Loucy (cell line): ENCODE measurements around the gene SH3BGRL2.

Source experiments
- H2AFZ ChIP-seq: fragments of 200-600 bp; sonication (generic); 2 replicates; pipeline ENCODE4 v1.6.0; 2016; ENCODE audit warnings: antibody characterized with exemption, mild to moderate bottlenecking, low read length, moderate library complexity
- H3F3A ChIP-seq: fragments of 200-600 bp; 2 replicates; pipeline ENCODE4 v1.6.0; 2016; ENCODE audit warnings: antibody characterized with exemption, low read depth, mild to moderate bottlenecking
- H3K27me3 ChIP-seq: fragments of 200-600 bp; sonication (generic); 2 replicates; pipeline ENCODE4 v1.6.1; 2014; ENCODE audit warnings: low read length, mild to moderate bottlenecking; ENCODE audit not compliant: insufficient read depth, poor library complexity, severe bottlenecking
- H3K36me3 ChIP-seq: fragments of 200-600 bp; sonication (generic); 2 replicates; pipeline ENCODE4 v1.6.1; 2016; ENCODE audit warnings: low read length; ENCODE audit not compliant: insufficient read depth
- H3K4me1 ChIP-seq: fragments of 200-600 bp; sonication (generic); 2 replicates; pipeline ENCODE4 v1.5.1; 2014; ENCODE audit warnings: low read length, mild to moderate bottlenecking; ENCODE audit not compliant: insufficient read depth, poor library complexity, severe bottlenecking
- H3K4me2 ChIP-seq: fragments of 200-600 bp; sonication (generic); 2 replicates; pipeline ENCODE4 v1.6.0; 2014; ENCODE audit warnings: antibody characterized with exemption, low read length, low read depth, mild to moderate bottlenecking; ENCODE audit not compliant: poor library complexity, severe bottlenecking
- H3K4me3 ChIP-seq: fragments of 200-600 bp; sonication (generic); 2 replicates; pipeline ENCODE4 v1.5.1; 2014; ENCODE audit warnings: low read length, mild to moderate bottlenecking, mixed read lengths; ENCODE audit not compliant: poor library complexity, severe bottlenecking
- H3K79me2 ChIP-seq: fragments of 200-600 bp; sonication (generic); 2 replicates; pipeline ENCODE4 v1.6.1; 2014; ENCODE audit warnings: low read length; ENCODE audit not compliant: insufficient read depth
- H3K9ac ChIP-seq: fragments of 200-600 bp; sonication (generic); 2 replicates; pipeline ENCODE4 v1.6.0; 2014; ENCODE audit warnings: mild to moderate bottlenecking, low read depth, low read length, moderate library complexity; ENCODE audit not compliant: poor library complexity, severe bottlenecking
- H3K9me2 ChIP-seq: fragments of 200-600 bp; sonication (generic); replicated peaks from 2 replicates; pipeline ENCODE4 v1.6.1; 2016; ENCODE audit warnings: low read depth, low read length, mixed read lengths
- H3K9me3 ChIP-seq: fragments of 200-600 bp; sonication (generic); 2 replicates; pipeline ENCODE4 v1.6.1; 2014; ENCODE audit warnings: mild to moderate bottlenecking, antibody characterized with exemption, low read length, low read depth; ENCODE audit not compliant: insufficient read depth
- H4K20me1 ChIP-seq: fragments of 200-600 bp; sonication (generic); 2 replicates; pipeline ENCODE4 v1.6.0; 2014; ENCODE audit warnings: antibody characterized with exemption, low read length, mild to moderate bottlenecking; ENCODE audit not compliant: insufficient read depth, poor library complexity, severe bottlenecking
- CTCF ChIP-seq: fragments of 200-600 bp; sonication (generic); conservative IDR thresholded peaks from 2 replicates; pipeline ENCODE4 v1.5.1; 2014; ENCODE audit warnings: mild to moderate bottlenecking, antibody characterized with exemption, low read length
- EZH2phosphoT487 ChIP-seq: fragments of 200-600 bp; IDR thresholded peaks from 2 replicates; pipeline ENCODE4 v1.6.1; 2018; ENCODE audit warnings: antibody characterized with exemption, mild to moderate bottlenecking, moderate library complexity, borderline replicate concordance

Gene SH3BGRL2

GRCh38 chr6:79694623-79695343 is 63.7 kb downstream of the SH3BGRL2 start:
- Histone ChIP-seq H3K9ac (no peak overlapping the region), H4K20me1 (no peaks in the 10 kb centered on the region)

GRCh38 chr6:79697430-79697829 is 66.3 kb downstream of the SH3BGRL2 start:
- Histone ChIP-seq H3K4me3 (no peak overlapping the region), H3K4me2 (no peak overlapping the region), H3K36me3 (no peaks in the 10 kb centered on the region), H3K9me2 (no peaks in the 10 kb centered on the region), H2AFZ (no peak overlapping the region), H3K4me1 (no peaks in the 10 kb centered on the region), H3K79me2 (no peaks in the 10 kb centered on the region), H3K9ac (no peak overlapping the region), H3K27me3 (no peaks in the 10 kb centered on the region), H3K9me3 (no peaks in the 10 kb centered on the region), H4K20me1 (no peaks in the 10 kb centered on the region), H3F3A (no peaks in the 10 kb centered on the region)
- TF ChIP-seq CTCF = no peak
- no peak for TF ChIP-seq EZH2phosphoT487

More at GRCh38 chr6:79694623-79695343, 63.7 kb downstream of the SH3BGRL2 start:
- Histone ChIP-seq H3K4me3 (no peak overlapping the region), H2AFZ (no peak overlapping the region), H3K27me3 (no peaks in the 10 kb centered on the region), H3F3A (no peaks in the 10 kb centered on the region), H3K4me1 (no peaks in the 10 kb centered on the region), H3K36me3 (no peaks in the 10 kb centered on the region), H3K9me3 (no peaks in the 10 kb centered on the region), H3K4me2 (no peak overlapping the region), H3K9me2 (no peaks in the 10 kb centered on the region; the same call in 1 of the 2 replicates), H3K79me2 (no peaks in the 10 kb centered on the region)
- no peak for TF ChIP-seq CTCF

GRCh38 chr6:79699606-79700005 is 68.5 kb downstream of the SH3BGRL2 start:
- no peaks in the 10 kb centered on the region for H3F3A ChIP-seq
- H3K36me3 ChIP-seq = no peaks in the 10 kb centered on the region
- no peak overlapping the region for H2AFZ ChIP-seq
- H3K27me3 ChIP-seq = no peaks in the 10 kb centered on the region
- H4K20me1 ChIP-seq = no peaks in the 10 kb centered on the region
- no peaks in the 10 kb centered on the region for H3K4me1 ChIP-seq
- no peaks in the 10 kb centered on the region for H3K9me2 ChIP-seq
- H3K9ac ChIP-seq = no peak overlapping the region
- TF ChIP-seq EZH2phosphoT487 (no peak), CTCF (no peak)
- no peaks in the 10 kb centered on the region for H3K9me3 ChIP-seq
- no peak overlapping the region for H3K4me2 ChIP-seq
- H3K4me3 ChIP-seq = no peak overlapping the region
- H3K79me2 ChIP-seq = no peaks in the 10 kb centered on the region
